GM23338 (cell line): ENCODE results near the gene TMIE. TPM values are rescaled to one million over a fixed set of nuclear protein-coding genes. Genes with fewer than 3 reads are reported as not detected.

ENCODE experiments used
- ATAC-seq: fragments of 200-7000 bp; cut with Tn5 transposase; 3 replicates; pipeline ENCODE4 v1.9.1; 2020
- DNase-seq: peaks from one replicate; pipeline ENCODE4 v3.0.0-alpha.2; 2015; ENCODE audit warnings: low spot score
- H2AFZ ChIP-seq: fragments of 200-600 bp; sonication (generic); 2 replicates; pipeline ENCODE4 v1.8.0; 2016; ENCODE audit warnings: antibody characterized with exemption, mild to moderate bottlenecking, moderate library complexity
- H3F3A ChIP-seq: fragments of 200-600 bp; sonication (generic); replicated peaks from 2 replicates; pipeline ENCODE4 v1.8.0; 2017; ENCODE audit warnings: antibody characterized with exemption, mixed run types, low read depth
- H3K27ac ChIP-seq: fragments of 200-600 bp; sonication (generic); 2 replicates; pipeline ENCODE4 v1.6.1; 2016; ENCODE audit warnings: low read depth
- H3K27me3 ChIP-seq: fragments of 200-600 bp; sonication (generic); 2 replicates; pipeline ENCODE4 v1.8.0; 2016; ENCODE audit warnings: mild to moderate bottlenecking, mixed run types, moderate library complexity; ENCODE audit not compliant: insufficient read depth
- H3K36me3 ChIP-seq: fragments of 200-600 bp; sonication (generic); 2 replicates; pipeline ENCODE4 v1.8.0; 2016; ENCODE audit warnings: mild to moderate bottlenecking; ENCODE audit not compliant: insufficient read depth
- H3K4me1 ChIP-seq: fragments of 200-600 bp; sonication (generic); 2 replicates; pipeline ENCODE4 v1.8.0; 2016; ENCODE audit warnings: mild to moderate bottlenecking, moderate library complexity; ENCODE audit not compliant: insufficient read depth
- H3K4me2 ChIP-seq: fragments of 200-600 bp; sonication (generic); 2 replicates; pipeline ENCODE4 v1.7.1; 2017; ENCODE audit warnings: mixed run types
- H3K4me3 ChIP-seq: fragments of 200-600 bp; sonication (generic); 2 replicates; pipeline ENCODE4 v1.6.1; 2016; ENCODE audit warnings: mixed run types
- H3K79me2 ChIP-seq: fragments of 200-600 bp; sonication (generic); replicated peaks from 2 replicates; pipeline ENCODE4 v1.8.0; 2017; ENCODE audit warnings: mild to moderate bottlenecking; ENCODE audit not compliant: insufficient read depth
- H3K9me2 ChIP-seq: fragments of 200-600 bp; sonication (generic); 2 replicates; pipeline ENCODE4 v1.8.0; 2017; ENCODE audit not compliant: insufficient read depth
- H4K20me1 ChIP-seq: fragments of 200-600 bp; sonication (generic); replicated peaks from 2 replicates; pipeline ENCODE4 v1.8.0; 2017; ENCODE audit warnings: mild to moderate bottlenecking; ENCODE audit not compliant: insufficient read depth
- H3K27ac Mint-ChIP-seq: 2 replicates; pipeline ENCODE4 v1.8.0; 2020; ENCODE audit warnings: inconsistent platforms, mild to moderate bottlenecking, moderate library complexity, mixed read lengths
- H3K27me3 Mint-ChIP-seq: 3 replicates; pipeline ENCODE4 v1.8.0; 2022; ENCODE audit warnings: low read depth, mild to moderate bottlenecking, moderate library complexity, mixed read lengths, inconsistent platforms; ENCODE audit not compliant: insufficient read depth, poor library complexity
- H3K36me3 Mint-ChIP-seq: 3 replicates; pipeline ENCODE4 v1.8.0; 2021; ENCODE audit warnings: low read depth, mild to moderate bottlenecking, inconsistent platforms, moderate library complexity, mixed read lengths
- H3K4me1 Mint-ChIP-seq: 3 replicates; pipeline ENCODE4 v1.8.0; 2020; ENCODE audit warnings: mild to moderate bottlenecking, inconsistent platforms, mixed read lengths
- H3K4me3 Mint-ChIP-seq: 3 replicates; pipeline ENCODE4 v1.8.0; 2021; ENCODE audit warnings: moderate library complexity, mild to moderate bottlenecking, inconsistent platforms, mixed read lengths
- H3K9me3 Mint-ChIP-seq: 3 replicates; pipeline ENCODE4 v1.8.0; 2020; ENCODE audit warnings: moderate library complexity, mild to moderate bottlenecking, inconsistent platforms, mixed read lengths
- CTCF ChIP-seq, 2 experiments: fragments of 200-600 bp in 1 of 2; sonication (generic) in 1 of 2; conservative IDR thresholded peaks; 2 replicates each; pipeline versions ENCODE4 v1.5.1 to v1.6.1; 2016 to 2017; ENCODE audit warnings: antibody characterized with exemption in 2 of 2, low read depth in 2 of 2, mild to moderate bottlenecking in 2 of 2, moderate library complexity in 1 of 2
- JUNB ChIP-seq: IDR thresholded peaks from one replicate; pipeline ENCODE4 v1.6.1; 2016; ENCODE audit warnings: antibody characterized with exemption; ENCODE audit not compliant: unreplicated experiment
- ZNF462 ChIP-seq: fragments of 250-450 bp; sonication (Bioruptor Pico); IDR thresholded peaks from 2 replicates; pipeline ENCODE4 v1.5.0; 2020; ENCODE audit warnings: mild to moderate bottlenecking, moderate library complexity
- polyA plus RNA-seq: library from polyadenylated mRNA; unstranded; fragments of >200 nt; fragmentation: Nextera tagmentation; extraction: Ambion mirVana; gene quantifications from 2 replicates; pipeline ENCODE4 v1.2.1, GENCODE V29; 2016
- total RNA-seq: library from RNA; depleted of rRNA; stranded (reverse); fragments of >200 nt; shearing (Covaris generic); gene quantifications from 2 replicates; pipeline ENCODE4 v1.2.3, GENCODE V29; 2014

TMIE gene
- total and polyA plus RNA-seq, 2 experiments from 2014 or later, result 0.84 to 1.2 TPM

DNA sequence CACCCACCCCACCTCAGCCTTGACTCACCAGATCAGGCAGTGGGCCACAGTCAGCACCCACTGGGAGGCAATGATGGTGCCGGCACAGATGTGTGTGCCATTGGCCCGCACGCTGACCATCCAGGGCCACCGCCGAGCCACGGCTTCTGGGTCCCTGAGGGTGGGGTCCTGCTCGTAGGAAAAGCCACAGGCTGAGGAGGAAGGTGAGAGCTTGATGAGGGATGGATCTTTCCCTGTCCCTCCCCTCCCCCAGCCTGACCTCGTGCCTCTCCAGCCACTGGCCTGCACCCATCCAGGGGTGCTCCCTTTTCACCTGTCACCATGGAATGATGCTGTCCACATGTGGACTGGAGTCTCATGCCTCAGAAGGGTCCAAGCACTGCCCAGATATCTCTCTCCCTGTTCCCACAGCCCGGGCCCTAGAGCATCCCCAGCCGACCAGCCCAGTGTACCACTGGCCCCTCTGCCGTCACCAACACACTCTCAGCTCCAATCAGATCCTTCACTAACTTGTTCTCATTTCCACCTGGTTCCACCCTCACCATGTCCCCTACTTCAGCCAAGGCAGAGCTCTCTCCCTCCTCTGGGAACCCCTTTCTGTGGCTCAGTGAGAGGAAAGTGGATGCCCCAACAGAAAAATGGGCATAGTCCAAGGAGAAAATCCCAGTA lies 14.4 kb downstream of the TMIE start:
- Histone ChIP-seq H3K27ac (no peak overlapping the region), H2AFZ (no peak overlapping the region), H3K9me2 (no peaks in the 10 kb centered on the region), H3K27me3 (no peaks in the 10 kb centered on the region), H3K36me3 (no peaks in the 10 kb centered on the region), H4K20me1 (no peaks in the 10 kb centered on the region), H3K4me3 (no peak overlapping the region), H3F3A (no peaks in the 10 kb centered on the region), H3K79me2 (no peaks in the 10 kb centered on the region), H3K4me1 (no peaks in the 10 kb centered on the region), H3K4me2 (no peak overlapping the region)
- no peak for TF ChIP-seq ZNF462 (CRISPR knock-in tag)
- TF ChIP-seq CTCF (conservative IDR thresholded peaks at IDR 0.05; ENCODE audit: low read depth in 2 of 2), result no peak
- no peak for TF ChIP-seq JUNB
- Mint-ChIP-seq H3K9me3 (no peaks in the 10 kb centered on the region), H3K36me3 (no peaks in the 10 kb centered on the region), H3K4me3 (no peak overlapping the region), H3K4me1 (peaks cover 3% of the 10 kb centered on the region; the same call in 2 of the 3 replicates), H3K27ac (no peak overlapping the region), H3K27me3 (peaks cover 2% of the 10 kb centered on the region)
- no peak for DNase-seq
- no peak for ATAC-seq
